ENCODE data around the gene ITM2A.

DNA sequence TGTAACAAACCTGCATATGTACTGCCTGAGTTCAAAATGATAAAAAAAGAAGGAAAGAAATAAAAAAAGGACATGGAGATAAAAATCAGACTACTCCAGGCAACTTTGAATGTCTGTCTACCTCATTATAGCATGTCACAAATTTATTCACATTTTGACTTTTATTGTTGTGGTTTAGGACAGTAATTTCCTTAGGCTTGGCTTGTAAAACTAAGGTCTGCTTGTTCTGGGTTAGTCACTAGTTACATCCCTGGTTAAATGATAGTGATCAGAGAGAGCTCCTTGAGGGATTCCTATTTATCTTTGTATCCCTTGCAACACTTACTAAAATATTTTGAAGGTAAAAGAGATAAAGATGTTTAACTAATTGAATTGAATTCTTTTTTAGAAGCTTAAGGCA lies 42.5 kb upstream of the ITM2A start:
- TF ChIP-seq, protein P1, sequence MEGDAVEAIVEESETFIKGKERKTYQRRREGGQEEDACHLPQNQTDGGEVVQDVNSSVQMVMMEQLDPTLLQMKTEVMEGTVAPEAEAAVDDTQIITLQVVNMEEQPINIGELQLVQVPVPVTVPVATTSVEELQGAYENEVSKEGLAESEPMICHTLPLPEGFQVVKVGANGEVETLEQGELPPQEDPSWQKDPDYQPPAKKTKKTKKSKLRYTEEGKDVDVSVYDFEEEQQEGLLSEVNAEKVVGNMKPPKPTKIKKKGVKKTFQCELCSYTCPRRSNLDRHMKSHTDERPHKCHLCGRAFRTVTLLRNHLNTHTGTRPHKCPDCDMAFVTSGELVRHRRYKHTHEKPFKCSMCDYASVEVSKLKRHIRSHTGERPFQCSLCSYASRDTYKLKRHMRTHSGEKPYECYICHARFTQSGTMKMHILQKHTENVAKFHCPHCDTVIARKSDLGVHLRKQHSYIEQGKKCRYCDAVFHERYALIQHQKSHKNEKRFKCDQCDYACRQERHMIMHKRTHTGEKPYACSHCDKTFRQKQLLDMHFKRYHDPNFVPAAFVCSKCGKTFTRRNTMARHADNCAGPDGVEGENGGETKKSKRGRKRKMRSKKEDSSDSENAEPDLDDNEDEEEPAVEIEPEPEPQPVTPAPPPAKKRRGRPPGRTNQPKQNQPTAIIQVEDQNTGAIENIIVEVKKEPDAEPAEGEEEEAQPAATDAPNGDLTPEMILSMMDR (conservative IDR thresholded peaks at IDR 0.05; ENCODE audit: low read depth, low read length): no peak
- TF ChIP-seq EZH2 (IDR thresholded peaks at IDR 0.05; ENCODE audit: low read length, unreplicated experiment): no peak
- no peak for TF ChIP-seq EZH2phosphoT487 (IDR thresholded peaks at IDR 0.05; ENCODE audit: borderline replicate concordance, low read length)

Data from PC-3 (cell line).